B cell (primary cell): ENCODE measurements around the gene CACNB2.

Experiments used
- EZH2 ChIP-seq: IDR thresholded peaks from 2 replicates; pipeline ENCODE4 v1.6.1; 2012; ENCODE audit warnings: borderline replicate concordance, low read depth, mild to moderate bottlenecking, moderate library complexity, low read length; ENCODE audit not compliant: insufficient read depth, poor library complexity, severe bottlenecking
- TF ChIP-seq, protein P1 (sequence below): fragments of 200-600 bp; IDR thresholded peaks from one replicate; pipeline ENCODE4 v1.8.0; 2022; ENCODE audit warnings: antibody characterized with exemption, mild to moderate bottlenecking

- TF ChIP-seq, protein P1, sequence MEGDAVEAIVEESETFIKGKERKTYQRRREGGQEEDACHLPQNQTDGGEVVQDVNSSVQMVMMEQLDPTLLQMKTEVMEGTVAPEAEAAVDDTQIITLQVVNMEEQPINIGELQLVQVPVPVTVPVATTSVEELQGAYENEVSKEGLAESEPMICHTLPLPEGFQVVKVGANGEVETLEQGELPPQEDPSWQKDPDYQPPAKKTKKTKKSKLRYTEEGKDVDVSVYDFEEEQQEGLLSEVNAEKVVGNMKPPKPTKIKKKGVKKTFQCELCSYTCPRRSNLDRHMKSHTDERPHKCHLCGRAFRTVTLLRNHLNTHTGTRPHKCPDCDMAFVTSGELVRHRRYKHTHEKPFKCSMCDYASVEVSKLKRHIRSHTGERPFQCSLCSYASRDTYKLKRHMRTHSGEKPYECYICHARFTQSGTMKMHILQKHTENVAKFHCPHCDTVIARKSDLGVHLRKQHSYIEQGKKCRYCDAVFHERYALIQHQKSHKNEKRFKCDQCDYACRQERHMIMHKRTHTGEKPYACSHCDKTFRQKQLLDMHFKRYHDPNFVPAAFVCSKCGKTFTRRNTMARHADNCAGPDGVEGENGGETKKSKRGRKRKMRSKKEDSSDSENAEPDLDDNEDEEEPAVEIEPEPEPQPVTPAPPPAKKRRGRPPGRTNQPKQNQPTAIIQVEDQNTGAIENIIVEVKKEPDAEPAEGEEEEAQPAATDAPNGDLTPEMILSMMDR: no peak
- TF ChIP-seq EZH2: no peak
Measured at GRCh38 chr10:18155321-18155720, 15.1 kb downstream of the CACNB2 start.
